D721Med (cell line): ENCODE measurements around the gene LKAAEAR1.
"Not testable (repeated sequence)": the region's sequence is repeated elsewhere in the genome, so short reads cannot be mapped to it uniquely, and the experiment has no call there.

Experiments used
- DNase-seq: peaks from one replicate; pipeline ENCODE4 v3.0.0; 2011; ENCODE audit warnings: low spot score; ENCODE audit not compliant: insufficient read length
- FAIRE-seq: peaks from 2 replicates; lab custom pipeline; 2011; peaks lifted over from hg19 to GRCh38; lab: Jason Lieb, UNC
- TF ChIP-seq, protein P1 (sequence below): IDR thresholded peaks from 2 replicates; pipeline ENCODE4 v1.5.1; 2012; ENCODE audit warnings: mild to moderate bottlenecking, control low read depth; ENCODE audit not compliant: insufficient read depth; ENCODE audit errors: missing control alignments

The LKAAEAR1 gene

DNA sequence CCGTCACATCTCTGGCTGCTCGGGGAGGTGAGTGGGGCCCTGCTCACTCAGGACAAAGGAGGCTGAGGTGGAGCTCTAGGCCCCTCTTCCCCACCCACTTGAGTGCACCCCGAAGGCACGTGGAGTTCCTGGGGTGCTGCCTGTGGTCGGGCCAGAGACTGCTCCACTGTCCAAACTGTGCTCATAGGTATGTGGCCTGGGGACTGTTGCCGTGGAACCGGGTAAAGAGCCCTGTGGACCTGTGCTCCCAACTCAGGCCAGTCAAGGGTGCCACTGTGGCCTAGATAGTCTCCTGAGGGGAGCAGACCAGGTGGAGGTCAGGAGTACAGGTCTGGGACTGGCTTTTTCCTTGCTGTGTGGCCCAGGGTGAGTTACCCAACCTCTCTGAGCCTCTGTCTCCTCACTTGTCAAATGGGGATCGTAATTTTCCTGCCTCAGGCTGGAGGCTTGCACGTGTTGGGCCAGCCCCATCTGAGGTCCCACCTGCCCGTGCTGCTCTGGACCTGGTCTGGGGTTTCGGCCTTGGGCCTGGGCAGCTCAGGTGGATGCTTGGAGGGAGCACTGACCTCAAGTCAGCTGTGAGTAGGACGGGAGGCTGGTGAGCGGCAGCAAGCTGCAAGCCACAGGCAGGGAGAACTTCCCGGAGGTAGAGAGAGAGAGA is 35.6 kb upstream of the LKAAEAR1 start:
- DNase-seq (no peak), FAIRE-seq (no peak)
- TF ChIP-seq, protein P1, sequence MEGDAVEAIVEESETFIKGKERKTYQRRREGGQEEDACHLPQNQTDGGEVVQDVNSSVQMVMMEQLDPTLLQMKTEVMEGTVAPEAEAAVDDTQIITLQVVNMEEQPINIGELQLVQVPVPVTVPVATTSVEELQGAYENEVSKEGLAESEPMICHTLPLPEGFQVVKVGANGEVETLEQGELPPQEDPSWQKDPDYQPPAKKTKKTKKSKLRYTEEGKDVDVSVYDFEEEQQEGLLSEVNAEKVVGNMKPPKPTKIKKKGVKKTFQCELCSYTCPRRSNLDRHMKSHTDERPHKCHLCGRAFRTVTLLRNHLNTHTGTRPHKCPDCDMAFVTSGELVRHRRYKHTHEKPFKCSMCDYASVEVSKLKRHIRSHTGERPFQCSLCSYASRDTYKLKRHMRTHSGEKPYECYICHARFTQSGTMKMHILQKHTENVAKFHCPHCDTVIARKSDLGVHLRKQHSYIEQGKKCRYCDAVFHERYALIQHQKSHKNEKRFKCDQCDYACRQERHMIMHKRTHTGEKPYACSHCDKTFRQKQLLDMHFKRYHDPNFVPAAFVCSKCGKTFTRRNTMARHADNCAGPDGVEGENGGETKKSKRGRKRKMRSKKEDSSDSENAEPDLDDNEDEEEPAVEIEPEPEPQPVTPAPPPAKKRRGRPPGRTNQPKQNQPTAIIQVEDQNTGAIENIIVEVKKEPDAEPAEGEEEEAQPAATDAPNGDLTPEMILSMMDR, result no peak

DNA sequence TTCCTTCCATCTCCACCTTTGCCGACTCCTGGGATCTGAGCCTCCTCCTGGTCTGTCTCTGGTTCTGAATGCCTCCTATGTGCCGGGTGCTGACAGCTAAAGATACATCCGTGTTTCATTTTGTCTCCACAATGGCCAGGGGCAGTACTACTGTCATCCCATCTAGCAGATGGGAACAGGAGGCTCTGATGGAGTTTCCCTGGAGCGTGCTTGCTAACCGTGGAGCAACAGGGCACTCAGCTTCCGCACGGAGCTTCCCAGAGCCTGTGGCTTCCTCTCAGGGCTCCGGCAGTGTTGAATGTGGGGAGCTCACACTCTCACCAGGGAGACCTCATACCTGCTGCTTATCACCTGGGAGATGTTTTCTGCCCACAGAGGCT is 35.1 kb upstream of the LKAAEAR1 start:
- no peak for FAIRE-seq
- TF ChIP-seq, protein P1, result no peak

DNA sequence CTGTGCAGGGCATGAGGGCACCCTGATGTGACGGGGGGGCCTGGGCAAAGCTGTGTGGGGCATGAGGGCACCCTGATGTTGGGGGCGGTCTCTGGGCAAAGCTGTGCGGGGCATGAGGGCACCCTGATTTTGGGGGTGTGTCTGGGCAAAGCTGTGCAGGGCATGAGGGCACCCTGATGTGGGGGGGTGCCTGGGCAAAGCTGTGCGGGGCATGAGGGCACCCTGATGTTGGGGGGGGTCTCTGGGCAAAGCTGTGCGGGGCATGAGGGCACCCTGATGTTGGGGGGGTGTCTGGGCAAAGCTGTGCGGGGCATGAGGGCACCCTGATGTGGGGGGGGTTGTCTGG is 33.2 kb upstream of the LKAAEAR1 start:
- FAIRE-seq, DNase-seq: not testable (repeated sequence)

More for the DNA sequence above, 35.1 kb upstream of the LKAAEAR1 start:
- DNase-seq, result no peak

DNA sequence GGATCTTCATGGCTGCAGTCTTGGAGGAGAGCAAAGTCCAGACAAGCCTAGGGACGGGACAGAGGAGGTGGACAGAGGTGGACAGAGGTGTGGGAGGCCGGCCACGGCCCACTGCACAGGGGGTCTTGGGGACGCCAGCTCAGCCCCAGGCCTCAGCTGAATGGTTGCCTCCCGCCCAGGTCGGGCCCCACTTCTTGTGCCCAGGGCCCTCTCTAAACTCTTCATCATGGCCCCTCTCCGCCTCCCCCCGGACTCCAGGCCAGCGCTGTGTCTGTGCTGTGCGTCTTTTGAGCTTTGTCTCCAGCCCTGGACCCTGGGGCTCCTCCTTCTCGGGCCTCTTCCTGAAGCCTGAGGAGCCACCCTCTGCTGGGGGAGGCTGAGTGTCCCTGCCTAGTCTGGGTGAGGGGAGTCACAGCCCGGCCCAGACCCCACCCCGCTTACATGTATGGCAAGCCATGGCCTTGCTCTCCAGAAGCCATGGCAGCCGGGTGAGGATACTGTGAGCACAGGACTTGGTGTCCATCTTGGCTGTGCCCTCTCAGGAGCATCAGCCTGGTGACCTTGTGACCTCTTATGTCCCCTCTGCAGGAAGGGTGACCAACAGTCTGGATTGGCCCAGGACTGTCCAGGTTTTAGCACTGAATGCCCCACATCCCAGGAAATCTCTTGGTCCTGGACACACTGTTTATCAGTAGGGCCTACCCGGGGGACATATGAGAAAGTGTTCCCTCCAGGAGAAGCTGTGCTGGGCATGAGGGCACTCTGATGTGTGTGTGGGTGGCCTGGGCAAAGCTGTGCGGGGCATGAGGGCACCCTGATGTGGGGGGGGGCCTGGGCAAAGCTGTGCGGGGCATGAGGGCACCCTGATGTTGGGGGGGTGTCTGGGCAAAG is 32.6 kb upstream of the LKAAEAR1 start:
- no peak for DNase-seq
- TF ChIP-seq, protein P1, result no peak
- no peak for FAIRE-seq

DNA sequence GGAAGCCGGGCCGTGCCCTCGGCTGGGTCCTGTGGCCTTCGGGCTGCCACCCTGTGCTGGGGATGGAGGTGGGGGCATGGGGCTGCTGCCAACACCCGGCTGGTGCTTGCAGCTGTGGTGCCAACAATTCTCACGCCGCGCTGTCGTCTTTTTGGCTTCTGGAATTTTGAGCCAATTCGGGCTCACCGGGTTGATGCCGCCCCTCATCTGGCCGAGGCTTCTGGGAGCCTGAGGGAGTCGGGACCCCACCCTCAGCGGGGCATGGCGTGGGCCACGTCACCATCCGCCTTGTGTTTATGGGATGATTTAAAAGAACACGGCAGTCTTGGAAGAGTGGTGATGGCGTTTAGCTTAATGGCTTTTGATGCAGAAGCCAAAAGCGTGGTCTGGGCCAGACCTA is 31.8 kb upstream of the LKAAEAR1 start:
- FAIRE-seq, result no peak
- TF ChIP-seq, protein P1, result no peak
- DNase-seq, result no peak

DNA sequence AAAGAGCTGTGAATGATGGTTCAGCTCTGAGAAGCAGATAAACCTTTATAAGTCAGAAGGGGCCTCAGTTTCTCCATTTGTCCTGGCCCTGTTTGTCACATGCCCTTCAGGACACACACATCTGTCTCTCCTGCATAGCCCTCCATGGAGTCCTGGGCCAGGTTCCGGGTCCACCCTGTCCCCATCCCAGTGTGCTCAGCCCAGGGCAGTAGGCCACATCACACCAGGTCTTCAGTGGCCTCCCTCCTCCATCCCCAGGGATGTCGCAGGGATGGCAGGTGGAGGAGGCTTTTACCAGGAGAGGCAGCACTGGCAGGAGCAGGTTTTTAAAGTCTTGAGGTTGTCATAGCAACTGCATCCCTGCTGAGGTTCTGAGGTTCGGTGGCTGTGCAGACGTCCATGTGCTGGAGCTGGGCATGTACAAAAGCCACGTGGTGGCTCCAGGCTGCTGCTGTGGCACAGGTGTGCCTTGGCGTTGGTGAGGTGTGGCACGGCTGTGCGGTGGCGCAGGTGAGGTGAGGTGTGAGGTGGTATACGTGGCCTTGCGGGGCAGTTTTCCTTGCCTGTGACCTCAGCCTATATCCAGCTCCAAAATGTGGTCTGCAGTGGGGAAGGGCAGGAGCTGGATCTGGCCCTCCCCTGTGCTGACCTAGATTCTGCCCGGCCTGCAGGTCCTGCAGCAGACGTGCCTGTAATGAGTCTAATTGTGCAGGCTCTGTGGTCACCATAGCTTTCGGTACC is 31.1 kb upstream of the LKAAEAR1 start:
- FAIRE-seq, result no peak
- TF ChIP-seq, protein P1, result no peak

DNA sequence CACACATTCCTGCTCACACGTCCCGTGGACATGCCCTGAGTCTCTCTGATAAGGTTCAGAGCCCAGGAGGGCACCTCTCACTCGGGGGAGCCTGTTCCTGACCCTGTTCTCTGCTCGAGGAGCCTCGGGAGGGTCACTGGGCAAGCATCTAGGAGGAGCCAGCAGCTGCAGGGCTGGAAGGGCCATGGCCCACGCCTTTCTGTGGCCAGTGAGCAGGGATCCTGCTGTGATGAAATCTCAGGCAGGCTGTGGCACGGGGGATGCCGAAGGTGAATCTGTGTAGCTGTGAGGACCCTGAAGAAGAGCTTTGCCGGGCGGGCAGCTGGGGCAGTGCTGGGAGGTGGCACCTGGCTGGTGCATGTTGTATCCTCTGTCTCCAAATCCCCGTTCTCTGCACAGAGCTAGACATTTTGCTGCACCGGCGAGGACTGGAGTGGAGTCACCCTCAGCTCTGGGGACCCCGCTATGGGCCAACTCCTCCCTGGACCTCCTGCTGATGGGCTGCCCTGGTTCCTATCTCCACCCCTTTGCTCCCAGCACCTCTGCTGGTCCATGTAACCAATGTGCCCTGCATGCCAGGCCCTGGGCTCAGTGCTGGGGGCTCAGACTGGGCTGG is 30.3 kb upstream of the LKAAEAR1 start:
- FAIRE-seq (no peak), DNase-seq (no peak)
- TF ChIP-seq, protein P1, result no peak

More for the DNA sequence above, 31.1 kb upstream of the LKAAEAR1 start:
- no peak for DNase-seq
